ENCODE results near the gene SLCO2A1.

SLCO2A1 gene

GRCh38 chr3:133932009-133932408 is 97.7 kb downstream of the SLCO2A1 start (continued):
- TF ChIP-seq ZSCAN5A (tag by site-specific recombination; IDR thresholded peaks at IDR 0.05) (no peak), ZNF639 (tag by site-specific recombination; IDR thresholded peaks at IDR 0.05) (no peak), ZNF747 (tag by site-specific recombination; IDR thresholded peaks at IDR 0.05) (no peak), ZNF544 (tag by site-specific recombination; IDR thresholded peaks at IDR 0.05) (no peak), GLI4 (tag by site-specific recombination; IDR thresholded peaks at IDR 0.05) (no peak), MYNN (tag by site-specific recombination; IDR thresholded peaks at IDR 0.05; ENCODE audit: borderline replicate concordance) (no peak), KLF16 (tag by site-specific recombination; IDR thresholded peaks at IDR 0.05) (no peak)

- H3K36me3 ChIP-seq (ENCODE audit: control insufficient read depth in 2 of 2, insufficient read depth in 1 of 2, low read length in 2 of 2): no peaks in the 10 kb centered on the region
- CTCF ChIA-PET: interaction anchor here (0.5 to 6.3 kb wide), 8 partner anchors 13 to 282 kb away, joined by 3 to 45 read pairs (median 6); no protein-coding TSS in a partner anchor
- H3K4me3 ChIP-seq (ENCODE audit: low read depth, low read length): no peak overlapping the region
- no peak for TF ChIP-seq BCL6B (tag by site-specific recombination; IDR thresholded peaks at IDR 0.05)
- TF ChIP-seq KLF16 (tag by site-specific recombination; IDR thresholded peaks at IDR 0.05): no peak
- no peak for TF ChIP-seq INSM2 (tag by site-specific recombination; IDR thresholded peaks at IDR 0.05)
- no peak for TF ChIP-seq ZNF366 (tag by site-specific recombination; conservative IDR thresholded peaks at IDR 0.05)
- TF ChIP-seq ZNF623 (tag by site-specific recombination; IDR thresholded peaks at IDR 0.05): no peak
- no peak for TF ChIP-seq ZNF221 (tag by site-specific recombination; IDR thresholded peaks at IDR 0.05; ENCODE audit: borderline replicate concordance)
- TF ChIP-seq ZNF473 (tag by site-specific recombination; IDR thresholded peaks at IDR 0.05): no peak
- TF ChIP-seq ZNF792 (tag by site-specific recombination; IDR thresholded peaks at IDR 0.05): no peak
- TF ChIP-seq ZNF248 (tag by site-specific recombination; IDR thresholded peaks at IDR 0.05): no peak
- no peak for TF ChIP-seq ZNF211 (tag by site-specific recombination; IDR thresholded peaks at IDR 0.05; ENCODE audit: low read depth)
- no peak for TF ChIP-seq ZNF768 (tag by site-specific recombination; IDR thresholded peaks at IDR 0.05)
- no peak for TF ChIP-seq ZNF830 (tag by site-specific recombination; IDR thresholded peaks at IDR 0.05; ENCODE audit: low read depth)
- TF ChIP-seq ZFP69B (tag by site-specific recombination; IDR thresholded peaks at IDR 0.05): no peak
- no peak for TF ChIP-seq KLF10 (tag by site-specific recombination; IDR thresholded peaks at IDR 0.05)
- no peak for TF ChIP-seq SETDB1 (IDR thresholded peaks at IDR 0.05; ENCODE audit: insufficient read length, low read length)
- H3K9me3 ChIP-seq (ENCODE audit: control insufficient read depth, insufficient read depth, low read depth, low read length): no peaks in the 10 kb centered on the region
- H3K27ac ChIP-seq (ENCODE audit: extremely low read depth, low read depth, low read length): no peak overlapping the region
- POLR2A ChIA-PET: no interaction called here
- H3K4me1 ChIP-seq (ENCODE audit: control insufficient read depth, insufficient read depth, low read length): no peaks in the 10 kb centered on the region
These were observed 98.6 kb downstream of the SLCO2A1 start for GRCh38 chr3:133931084-133931483.
